Measurements from ENCODE around the gene CSTF1.
A peak's percentile ranks its signal among the peaks of the same experiment; 100 is the strongest.
"Not testable (repeated sequence)": the region's sequence is repeated elsewhere in the genome, so short reads cannot be mapped to it uniquely, and the experiment has no call there.

The CSTF1 gene

DNA sequence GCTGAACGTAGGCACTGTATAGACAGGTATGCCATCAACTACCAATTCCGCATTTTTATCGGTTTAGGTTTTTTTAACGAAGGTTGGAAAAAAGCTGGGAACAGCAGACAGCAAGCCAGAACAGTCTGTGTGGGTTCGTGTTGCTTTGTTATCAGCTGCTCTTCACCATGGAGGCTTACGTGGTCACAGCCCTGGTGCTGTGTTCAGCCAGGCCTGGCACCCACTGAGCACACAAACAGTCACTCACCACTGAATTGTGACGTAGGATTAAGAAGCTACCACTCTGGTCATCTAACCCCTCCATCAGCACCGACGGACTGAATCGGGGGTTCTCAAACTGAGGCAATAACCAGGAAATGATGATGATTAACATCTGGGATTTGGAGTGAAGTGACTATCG is 20.5 kb upstream of the CSTF1 start:
- no peak for DNase-seq

DNA sequence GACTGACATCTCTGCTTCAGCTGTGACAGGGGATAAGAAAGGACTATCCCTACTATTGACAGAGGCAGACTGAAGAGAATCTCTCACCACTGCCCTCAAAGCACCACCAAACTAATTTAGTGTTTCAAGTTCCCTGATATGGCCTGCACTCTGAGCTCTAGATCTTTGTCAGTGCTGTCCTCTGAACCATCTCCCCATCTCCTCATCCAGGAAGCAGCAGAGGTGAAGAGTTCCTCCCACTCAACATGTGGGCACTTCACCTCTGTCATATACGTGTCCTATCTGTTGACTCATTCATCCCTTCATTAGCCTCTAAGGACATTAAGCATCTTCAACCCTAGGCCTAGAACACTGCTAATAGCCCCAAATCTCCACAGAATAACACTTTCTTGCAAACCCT is 19.6 kb upstream of the CSTF1 start:
- no peak for DNase-seq

- peak; percentile 89 for DNase-seq
Observed at GRCh38 chr20:56373942-56374341, 18.5 kb upstream of the CSTF1 start.

DNA sequence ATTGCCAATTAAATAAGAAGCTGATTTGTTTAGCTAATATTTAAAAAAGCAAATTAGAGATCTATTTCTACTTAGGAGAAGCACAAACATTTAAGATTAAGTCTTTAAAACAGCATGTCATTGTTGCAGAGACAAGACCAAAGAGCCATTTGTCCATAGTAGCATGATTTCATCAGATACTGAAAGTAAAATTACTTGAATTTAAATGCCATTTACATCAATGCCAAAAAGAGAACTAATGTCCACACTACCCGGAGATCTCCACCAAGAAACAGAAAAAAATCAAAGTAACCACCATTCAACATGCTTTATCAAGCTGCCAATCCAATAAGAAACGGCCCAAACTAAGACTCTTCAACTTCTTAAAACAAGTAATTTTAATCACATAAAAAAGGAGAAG is 16.1 kb upstream of the CSTF1 start:
- DNase-seq, result no peak

DNA sequence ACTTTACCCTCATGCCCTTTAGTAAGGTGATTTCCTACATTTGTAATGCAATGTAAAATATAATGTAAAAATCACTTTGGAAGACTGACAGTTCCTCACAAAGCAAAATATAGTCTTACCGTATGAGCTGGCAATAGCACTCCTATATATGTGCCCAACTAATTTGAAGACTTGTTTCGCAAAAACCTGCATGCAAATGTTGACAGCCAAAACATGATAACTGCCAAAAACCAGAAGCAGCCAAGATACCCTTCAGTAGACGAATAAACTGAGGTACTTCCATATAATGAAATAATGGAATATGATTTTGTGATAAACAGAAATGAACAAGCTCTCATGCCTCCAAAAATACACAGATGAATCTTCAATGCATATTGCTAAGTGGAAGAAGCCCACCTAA is 14.1 kb upstream of the CSTF1 start:
- DNase-seq, result no peak

DNA sequence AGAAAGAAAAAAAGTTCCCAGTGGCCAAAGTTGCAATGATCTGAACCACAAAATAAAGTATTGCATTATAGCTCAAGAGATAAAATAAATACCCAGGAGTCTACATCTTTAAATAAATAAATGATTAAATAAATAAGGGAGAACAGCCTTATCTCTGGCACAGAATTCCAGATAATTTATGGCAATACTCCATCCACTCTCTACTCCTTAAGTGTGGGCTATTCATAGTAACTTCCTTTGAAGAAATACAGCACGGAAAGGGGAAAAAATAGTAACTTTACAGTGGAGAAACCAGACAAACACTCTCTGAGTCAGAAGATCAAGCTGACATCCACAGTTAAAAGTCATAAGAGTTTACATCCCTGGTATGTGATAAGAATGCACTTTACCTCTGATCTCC is 12.1 kb upstream of the CSTF1 start:
- no peak for DNase-seq

GRCh38 chr20:56381501-56381900 is 10.9 kb upstream of the CSTF1 start:
- DNase-seq, result no peak

- no peak for DNase-seq
Observed at GRCh38 chr20:56382696-56383095, 9.7 kb upstream of the CSTF1 start.

DNA sequence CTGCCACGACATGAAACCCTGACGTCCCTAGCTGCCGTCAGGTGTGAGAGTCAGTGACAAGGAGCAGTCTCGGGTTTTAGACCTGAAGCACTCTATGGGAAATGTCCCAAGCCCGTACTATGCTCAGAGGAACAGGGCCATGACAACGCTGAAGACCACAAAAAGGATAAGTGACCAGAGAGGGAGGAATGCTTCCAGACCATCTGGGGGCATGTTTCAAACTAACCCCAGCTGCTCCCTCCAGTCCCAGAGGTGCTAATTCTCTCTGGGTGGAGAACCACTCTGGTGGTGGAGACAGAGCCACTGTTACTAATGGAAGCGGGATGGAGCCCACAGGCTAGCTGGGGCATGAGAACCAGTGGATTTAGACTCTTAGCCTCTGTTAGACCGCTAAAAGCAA is 9.1 kb upstream of the CSTF1 start:
- no peak for DNase-seq

DNA sequence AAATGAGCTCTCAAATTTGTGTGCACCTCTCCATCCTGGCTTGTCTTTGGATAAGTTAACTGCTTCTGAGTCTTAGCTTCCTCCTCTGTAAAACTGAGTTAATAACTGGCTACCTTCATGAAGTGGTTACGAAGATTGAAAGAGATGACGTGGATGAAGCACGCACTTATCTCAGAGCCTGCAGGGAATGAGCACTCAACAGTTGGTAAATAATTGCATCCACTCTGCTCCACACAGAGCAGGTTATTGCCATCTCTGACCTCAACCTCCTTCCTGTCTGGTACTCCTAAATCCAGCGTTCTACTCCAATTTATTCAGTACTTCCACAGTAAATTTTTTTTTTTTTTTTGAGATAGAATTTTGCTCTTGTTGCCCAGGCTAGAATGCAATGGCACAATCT is 7.3 kb upstream of the CSTF1 start:
- DNase-seq, result no peak

DNA sequence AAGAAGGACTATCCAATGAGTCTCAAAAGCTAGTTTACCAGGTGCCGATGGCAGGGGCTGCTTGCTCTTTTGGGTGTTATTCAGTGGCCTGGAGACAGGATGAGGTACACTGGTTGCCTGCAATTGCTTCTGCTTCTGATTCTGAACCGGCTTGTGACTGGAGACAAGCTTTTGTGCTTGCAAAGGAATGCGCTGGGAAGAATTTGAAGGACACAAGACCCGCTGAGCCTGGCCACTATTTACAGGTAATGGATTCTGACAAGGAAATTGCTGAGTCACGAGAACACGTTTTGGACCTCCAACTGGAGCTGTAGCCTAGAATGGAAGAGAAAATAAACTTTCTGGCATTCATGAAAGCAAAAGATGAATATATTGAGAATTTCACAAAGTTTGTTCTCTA is 6.2 kb upstream of the CSTF1 start:
- DNase-seq, result no peak

DNA sequence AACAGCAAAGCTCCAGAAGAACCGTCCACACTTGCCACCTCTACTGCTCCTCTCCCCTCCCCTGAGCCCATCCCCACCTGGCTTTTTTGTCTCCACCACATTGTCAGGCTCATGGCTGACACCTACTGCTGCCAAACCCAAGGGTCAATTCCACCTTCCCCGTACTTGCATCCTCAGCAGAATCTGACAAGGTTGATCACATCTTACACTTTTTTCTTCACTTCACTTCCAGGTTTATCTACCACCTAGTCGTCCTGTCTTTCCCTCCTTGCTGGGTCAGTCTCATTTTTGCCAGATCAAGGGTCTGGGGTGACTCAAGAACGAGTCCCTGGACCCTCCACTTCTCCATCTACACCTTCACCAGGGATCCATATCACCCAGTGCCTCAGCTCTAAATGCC is 3.6 kb upstream of the CSTF1 start:
- DNase-seq, result no peak

DNA sequence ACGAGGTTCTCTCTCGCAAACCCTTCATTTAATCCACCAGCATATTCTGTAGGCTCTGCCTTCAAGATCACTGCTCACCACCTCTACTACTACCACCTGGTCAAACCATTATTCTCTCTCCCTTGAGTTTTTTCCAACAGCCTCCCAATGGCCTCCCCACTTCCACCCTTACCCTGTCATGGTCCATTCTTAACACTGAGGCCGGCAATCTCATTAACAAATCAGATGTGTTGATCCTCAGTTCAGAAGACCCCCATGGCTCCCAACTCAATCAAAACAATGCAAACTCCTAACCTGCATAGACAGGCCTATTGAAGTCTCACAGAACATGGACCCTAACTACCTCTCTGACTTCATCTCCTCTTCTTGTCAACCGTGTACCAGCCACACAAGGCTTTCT is 2.6 kb upstream of the CSTF1 start:
- DNase-seq, result no peak

DNA sequence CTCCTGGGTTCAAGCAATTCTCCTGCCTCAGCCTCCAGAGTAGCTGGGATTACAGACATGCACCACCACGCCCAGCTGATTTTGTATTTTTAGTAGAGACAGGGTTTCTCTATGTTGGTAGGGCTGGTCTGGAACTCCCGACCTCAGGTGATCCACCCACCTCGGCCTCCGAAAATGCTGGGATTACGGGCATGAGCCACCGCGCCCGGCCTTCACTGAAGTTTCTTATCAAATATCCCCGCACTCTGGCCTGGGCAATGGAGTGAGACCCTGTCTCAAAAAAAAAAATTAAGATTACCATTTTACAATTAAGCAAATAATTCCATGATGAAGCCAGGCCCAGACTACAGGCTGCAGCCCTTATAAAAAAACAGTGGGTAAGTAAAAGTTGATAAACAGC is 2.0 kb upstream of the CSTF1 start:
- not testable (repeated sequence) for DNase-seq

- DNase-seq, result no peak
Observed at GRCh38 chr20:56391037-56391436, 1.4 kb upstream of the CSTF1 start.

- DNase-seq, result no peak
Observed at GRCh38 chr20:56391596-56392131, 781 bp upstream of the CSTF1 start.

- DNase-seq, result no peak
Observed at GRCh38 chr20:56392881-56393482, 537 bp downstream of the CSTF1 start.

DNA sequence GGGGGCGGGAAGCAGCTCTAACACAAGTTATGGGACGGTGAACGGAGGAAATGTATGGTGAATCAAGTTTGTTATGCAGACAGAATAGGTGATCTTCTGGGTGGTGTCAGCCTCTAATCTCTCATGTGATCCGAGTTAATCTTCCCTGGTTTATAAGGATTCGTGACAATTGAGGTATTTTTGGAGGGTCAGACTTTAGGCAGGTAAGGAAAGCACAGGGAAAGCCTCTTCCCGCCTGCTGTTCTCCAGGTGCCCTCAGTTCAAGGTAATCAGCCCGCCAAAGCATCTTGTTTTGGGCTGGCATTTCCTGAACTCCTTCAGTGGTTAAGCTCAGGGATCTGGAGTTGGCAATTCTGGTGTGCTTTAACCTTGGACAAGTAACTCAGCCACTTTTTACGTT is 1.2 kb downstream of the CSTF1 start:
- no peak for DNase-seq

GRCh38 chr20:56395166-56395565 is 2.7 kb downstream of the CSTF1 start:
- DNase-seq, result no peak

DNA sequence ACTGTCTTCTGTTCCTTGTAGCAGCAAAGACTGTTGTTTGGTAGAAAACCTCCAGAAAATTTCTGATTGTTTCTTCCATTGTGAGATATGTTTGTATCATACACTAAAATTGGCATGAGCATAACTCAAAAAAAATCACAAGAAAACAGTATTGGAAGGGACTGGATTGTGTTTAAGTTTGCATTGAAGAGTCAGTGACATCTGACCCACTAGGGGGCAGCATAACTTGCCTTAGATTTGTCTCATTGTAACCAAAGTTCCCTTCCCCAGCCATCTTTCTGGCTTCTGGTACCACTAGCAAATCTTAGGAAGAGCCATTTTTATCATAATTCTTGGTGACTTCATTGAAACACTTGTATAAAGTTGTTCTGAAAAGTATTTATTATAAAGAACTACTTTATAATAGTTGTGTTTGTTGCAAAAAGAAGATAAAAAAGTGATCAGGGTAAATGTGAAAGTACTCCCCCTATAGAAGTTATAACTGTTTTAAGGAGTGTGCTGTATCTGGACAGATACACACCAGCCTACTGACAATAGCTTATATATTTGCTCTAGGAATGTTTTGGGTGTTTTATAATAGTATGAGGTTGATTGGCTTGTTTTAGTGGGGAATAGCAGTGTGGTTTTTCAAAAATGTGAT is 7.7 kb downstream of the CSTF1 start:
- no peak for DNase-seq

DNA sequence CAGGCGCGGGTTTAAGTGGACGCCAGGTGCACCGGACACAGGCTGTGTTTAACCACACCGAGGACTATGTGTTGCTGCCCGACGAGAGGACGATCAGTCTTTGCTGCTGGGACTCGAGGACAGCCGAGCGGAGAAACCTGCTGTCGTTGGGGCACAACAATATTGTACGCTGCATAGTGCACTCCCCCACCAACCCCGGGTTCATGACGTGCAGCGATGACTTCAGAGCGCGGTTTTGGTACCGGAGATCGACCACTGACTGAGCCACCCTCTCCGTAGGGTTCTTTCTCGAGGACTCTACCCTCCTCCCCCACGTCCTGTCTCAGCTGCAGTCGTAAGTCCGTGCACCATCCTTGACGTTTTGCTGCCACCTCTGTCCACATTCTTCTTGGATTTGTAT is 11.0 kb downstream of the CSTF1 start:
- no peak for DNase-seq

DNA sequence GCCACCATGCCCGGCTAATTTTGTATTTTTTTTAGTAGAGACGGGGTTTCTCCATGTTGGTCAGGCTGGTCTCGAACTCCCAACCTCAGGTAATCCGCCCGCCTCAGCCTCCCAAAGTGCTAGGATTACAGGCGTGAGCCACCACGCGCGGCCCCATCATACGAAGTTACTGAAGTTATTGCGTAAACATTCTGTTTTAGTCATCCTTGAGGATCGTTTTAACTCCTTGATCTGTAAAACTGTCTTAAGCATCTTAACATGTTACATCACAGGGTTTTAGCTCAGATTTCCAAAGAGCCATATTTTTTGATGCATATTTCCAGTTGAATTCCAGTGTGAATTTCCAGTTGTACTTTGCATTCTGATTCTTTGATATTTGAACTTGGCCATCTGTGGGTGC is 12.9 kb downstream of the CSTF1 start:
- DNase-seq, result not testable (repeated sequence)

DNA sequence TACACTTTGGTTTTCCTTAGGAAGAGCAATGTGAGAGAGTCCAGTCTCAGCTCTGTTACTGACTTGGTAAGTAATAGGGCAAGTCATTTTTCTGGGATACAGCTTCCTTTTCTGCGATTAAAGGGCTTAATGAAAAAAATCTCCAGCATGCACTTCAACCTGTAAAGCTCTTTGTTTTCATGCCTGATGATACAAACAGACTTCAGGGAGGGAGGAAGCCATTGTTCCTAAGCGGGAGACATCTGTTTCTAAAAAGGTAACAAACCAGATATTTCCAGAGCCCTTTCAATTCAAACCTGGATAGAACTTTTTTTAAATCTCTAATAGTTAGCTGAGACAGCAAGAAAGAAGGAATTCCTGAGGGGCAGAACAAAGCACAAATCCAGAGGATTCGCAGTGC is 14.5 kb downstream of the CSTF1 start:
- DNase-seq, result no peak

DNA sequence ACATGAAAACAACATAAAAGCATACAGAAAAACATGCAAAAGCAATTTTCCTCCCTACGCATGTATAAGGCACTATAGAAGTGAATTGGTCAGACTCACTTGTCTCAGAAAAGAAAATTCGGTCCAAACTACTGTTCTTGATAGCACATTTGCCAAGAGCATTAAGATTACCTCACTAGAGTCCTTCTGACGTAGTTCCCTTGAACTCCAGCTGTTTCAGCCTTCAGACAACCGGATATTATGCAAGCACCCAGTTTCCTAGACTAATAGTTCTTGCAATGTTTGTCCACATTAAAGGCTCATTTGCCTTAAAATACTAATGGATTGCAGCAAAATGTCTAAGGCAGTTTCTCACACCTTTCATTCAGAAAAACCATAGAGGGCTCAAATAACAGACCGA is 17.1 kb downstream of the CSTF1 start:
- no peak for DNase-seq

GRCh38 chr20:56409956-56410355 is 17.5 kb downstream of the CSTF1 start:
- DNase-seq, result no peak
